GM12801 (cell line): ENCODE results near the gene ABCB8.

Source experiments
- TF ChIP-seq, protein P1 (sequence below): IDR thresholded peaks from one replicate; pipeline ENCODE4 v1.5.1; 2011; ENCODE audit warnings: control low read depth; ENCODE audit not compliant: insufficient read length; ENCODE audit errors: extremely low read depth

The ABCB8 gene

DNA sequence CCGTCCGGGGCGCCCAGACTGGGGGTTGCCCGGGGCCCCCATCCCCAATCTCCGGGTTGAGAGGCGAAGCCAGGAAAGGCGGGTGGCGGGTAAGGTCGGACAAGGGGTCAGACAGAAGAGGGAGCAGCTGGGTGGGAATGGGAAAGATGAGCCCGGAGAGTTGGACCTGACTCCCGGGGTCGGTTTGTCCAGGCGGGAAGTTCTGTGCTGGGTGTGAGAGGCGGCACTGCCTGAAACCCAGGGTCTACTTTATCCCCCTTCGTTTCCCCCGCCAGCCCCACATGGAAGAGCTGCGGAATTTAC lies 31.8 kb downstream of the ABCB8 start:
- TF ChIP-seq, protein P1, sequence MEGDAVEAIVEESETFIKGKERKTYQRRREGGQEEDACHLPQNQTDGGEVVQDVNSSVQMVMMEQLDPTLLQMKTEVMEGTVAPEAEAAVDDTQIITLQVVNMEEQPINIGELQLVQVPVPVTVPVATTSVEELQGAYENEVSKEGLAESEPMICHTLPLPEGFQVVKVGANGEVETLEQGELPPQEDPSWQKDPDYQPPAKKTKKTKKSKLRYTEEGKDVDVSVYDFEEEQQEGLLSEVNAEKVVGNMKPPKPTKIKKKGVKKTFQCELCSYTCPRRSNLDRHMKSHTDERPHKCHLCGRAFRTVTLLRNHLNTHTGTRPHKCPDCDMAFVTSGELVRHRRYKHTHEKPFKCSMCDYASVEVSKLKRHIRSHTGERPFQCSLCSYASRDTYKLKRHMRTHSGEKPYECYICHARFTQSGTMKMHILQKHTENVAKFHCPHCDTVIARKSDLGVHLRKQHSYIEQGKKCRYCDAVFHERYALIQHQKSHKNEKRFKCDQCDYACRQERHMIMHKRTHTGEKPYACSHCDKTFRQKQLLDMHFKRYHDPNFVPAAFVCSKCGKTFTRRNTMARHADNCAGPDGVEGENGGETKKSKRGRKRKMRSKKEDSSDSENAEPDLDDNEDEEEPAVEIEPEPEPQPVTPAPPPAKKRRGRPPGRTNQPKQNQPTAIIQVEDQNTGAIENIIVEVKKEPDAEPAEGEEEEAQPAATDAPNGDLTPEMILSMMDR: no peak

DNA sequence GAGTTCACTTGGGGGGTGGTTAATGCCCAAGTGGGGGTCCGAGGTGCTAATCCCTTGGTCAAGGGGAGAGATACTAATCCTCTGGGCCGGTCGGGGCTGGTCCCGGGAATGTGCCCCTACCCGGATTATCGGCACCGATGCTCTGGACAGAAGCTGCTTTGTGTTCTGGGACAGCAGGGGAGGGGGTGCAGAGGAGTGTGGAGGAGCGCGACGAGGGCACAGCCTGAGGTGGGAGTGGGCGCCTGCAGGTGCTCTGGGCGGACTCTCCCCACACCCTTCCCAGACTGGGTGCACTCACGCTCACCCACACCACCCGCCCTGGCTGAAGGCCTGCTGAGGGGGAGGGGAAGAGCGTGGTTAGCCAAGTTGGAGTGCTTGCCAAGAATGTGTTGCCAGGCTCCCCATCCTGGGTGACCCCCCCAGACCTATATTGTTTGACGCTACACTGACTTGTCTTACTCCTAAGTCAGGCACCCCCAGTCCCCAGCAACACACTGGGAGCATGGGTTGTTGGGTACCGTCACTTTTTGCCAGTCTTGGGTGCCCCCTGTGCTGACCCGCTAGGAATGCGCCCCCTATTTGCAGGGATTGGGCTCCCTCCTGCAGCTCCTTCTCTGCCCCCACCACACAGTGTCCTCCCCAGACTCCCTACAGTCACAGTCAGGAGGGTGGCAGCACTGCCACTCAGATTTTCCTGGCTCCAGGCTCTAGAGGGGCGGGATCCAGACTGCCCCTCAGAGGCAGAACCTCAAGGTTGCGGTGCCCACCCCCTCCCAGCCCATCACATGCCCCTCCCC lies 32.4 kb downstream of the ABCB8 start:
- TF ChIP-seq, protein P1: no peak

DNA sequence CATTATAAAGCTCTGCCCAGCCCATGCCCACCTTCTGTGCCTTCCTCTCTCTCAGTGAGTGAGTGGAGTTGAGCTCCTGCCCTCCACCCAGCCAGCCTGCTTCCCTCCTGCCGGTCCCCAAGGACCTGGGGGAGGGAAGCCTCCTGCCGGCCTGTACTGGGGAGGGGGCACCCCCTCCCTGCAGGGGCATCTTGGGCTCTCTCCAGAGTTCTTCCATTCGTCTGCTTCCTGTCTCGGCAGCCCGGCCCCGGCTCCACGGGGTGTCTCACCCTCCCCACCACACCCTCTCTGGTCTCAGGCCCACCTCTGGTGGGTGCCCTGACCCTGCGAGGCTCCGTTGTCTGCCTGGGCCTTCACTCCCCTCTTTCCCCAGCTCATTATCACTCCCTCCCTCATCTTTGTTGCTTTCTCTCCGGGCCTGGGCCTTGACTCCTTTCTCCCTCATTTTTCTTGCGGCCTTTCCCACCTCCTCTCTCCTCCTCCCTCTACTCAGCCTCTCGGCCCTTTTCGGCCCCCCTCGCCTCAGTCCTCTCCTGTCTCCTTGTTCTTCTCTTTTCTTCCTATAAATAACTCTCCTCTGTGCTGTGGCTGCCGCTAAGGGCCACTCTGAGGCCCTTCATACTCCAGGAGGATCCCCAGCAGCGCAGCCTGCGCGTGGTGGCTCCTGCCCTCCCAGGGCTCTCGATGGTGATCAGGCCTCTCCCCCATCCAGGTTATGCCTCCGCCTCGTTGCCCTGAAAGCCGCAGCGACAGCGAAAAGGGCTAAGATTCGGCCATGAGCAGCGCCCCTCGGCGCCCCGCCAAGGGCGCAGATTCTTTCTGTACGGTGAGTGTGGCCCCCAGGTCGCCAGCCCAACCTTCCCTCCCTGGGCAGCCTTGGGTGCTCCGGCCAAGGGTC lies 33.2 kb downstream of the ABCB8 start:
- TF ChIP-seq, protein P1: no peak

DNA sequence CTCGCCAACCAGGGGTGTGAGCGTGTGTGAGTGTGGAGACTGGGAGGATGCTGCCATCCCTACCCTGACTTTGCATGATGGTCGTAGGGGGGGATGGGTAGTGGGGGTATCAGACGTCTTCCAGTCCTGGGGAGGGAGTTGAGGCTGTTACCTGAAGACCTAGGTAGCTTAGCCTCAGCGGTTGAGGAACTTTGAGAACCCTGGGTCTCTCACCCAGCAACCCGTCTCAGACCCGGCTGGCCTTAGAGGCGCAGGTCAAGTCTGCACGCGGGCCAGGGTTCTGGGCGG lies 33.8 kb downstream of the ABCB8 start:
- TF ChIP-seq, protein P1: no peak

DNA sequence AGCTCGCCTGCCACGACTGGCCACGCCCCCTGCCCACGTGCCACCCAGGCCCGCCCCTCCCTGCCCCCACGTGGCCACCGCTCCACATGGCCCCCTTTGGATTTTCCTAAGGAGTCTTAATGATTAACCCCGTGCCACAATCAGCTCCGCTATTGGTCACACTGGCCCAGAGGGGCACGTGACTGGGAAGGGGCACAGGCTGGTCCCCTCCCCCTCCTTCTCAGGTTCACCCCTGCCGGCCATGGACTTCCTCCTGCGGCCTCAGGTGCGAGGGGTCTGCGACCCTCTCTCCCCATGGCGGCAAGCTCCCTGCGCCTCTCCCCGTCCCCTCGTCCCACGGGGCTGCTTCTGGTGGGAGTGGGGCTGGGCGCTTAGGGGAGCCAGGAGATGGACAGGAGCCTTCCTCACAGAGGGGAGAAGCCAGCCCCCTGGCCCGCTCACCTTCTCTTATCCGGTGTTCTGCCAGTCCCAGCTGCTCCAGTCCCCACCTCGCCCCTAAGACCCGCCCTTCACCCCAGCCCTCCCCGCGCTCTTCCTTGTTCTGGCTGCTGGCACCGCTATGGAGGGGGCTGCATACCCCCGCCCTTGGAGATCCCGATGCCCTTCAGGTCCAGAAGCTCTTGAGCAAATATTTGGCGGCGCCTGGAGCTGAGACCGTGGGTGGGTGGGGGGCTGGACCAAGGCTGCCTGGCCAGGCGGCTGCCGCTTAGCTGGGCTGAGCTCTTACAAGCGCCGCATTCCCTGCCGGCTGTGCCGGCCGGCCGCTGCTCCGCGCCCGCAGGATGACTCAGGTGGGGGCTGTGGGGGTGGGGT lies 34.4 kb downstream of the ABCB8 start:
- TF ChIP-seq, protein P1: no peak

DNA sequence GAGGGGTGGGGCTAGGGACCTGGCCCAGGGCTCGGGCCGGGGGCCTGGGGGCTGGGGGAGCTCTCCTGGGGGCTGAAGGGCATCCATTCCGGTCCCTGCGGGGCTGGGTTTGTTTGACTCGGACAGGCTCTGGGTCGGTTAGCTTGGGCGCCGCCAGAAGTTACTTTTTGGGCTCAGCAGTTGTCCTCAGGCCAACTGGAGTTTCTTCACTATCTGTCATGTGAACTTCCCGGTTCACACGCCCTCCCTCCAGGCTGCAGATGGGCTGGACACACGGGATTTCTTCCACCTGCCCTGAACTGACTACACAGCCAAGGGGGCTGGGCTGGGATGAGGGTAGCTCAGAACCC lies 34.9 kb downstream of the ABCB8 start:
- TF ChIP-seq, protein P1: no peak

DNA sequence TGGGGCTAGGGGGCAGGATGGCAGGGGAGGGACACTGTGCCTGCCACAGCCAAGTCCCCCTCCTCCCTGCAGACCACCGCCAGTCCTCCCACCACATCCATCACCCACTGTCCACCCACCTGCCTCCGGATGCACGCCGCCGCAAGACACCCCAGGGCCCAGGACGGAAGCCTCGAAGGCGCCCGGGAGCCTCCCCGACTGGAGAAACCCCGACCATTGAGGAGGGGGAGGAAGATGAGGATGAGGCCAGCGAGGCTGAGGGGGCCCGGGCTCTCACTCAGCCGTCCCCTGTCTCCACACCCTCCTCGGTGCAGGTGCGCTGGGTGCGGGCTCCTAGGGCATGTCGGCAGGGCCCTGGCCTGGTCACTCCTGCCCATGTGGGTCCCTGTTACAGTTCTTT lies 36.2 kb downstream of the ABCB8 start:
- TF ChIP-seq, protein P1: no peak
